GM21515 (cell line): ENCODE data around the gene SMPD3.

Experiments used
- ATAC-seq: cut with Tn5 transposase; IDR thresholded peaks from one replicate; pipeline ENCODE4 v1.9.1; 2021; ENCODE audit not compliant: unreplicated experiment

Gene SMPD3

GRCh38 chr16:68371706-68372380 lies 76.5 kb downstream of the SMPD3 start:
- no peak for ATAC-seq

GRCh38 chr16:68371276-68371651 lies 77.0 kb downstream of the SMPD3 start:
- ATAC-seq: no peak

DNA sequence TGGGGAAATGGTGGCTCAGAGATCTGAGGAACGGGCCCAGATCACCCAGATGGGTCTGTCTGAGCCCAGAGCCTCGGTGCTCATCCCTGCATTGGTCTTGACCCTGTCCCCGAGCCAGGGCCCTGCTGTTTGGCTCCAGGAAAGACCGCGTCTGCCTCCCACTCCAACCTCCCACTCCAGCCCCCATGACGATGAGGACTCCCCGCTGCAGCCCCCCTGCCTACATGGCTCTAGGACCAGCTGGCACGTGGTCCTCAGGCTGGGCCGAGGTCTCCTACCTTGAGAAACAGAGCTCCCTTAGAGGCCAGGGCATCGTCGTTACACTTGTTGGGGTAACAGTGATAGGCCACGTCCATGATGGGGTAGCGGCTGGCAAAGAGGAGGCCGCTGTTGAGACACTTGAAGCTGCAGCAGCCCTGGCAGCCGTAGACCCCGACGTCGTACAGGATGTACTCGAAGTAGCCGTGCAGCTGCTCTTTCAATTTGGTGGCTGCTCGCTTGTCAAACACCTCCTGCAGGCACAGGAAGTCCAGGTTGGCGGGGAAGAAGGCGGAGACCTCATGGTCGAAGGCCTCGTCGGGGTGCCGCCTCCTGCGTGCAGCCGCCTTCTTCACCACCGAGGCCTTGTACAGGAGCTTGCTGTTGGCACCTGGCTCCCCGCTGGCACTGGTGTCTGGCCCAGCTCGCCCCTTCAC lies 77.6 kb downstream of the SMPD3 start:
- ATAC-seq: no peak

DNA sequence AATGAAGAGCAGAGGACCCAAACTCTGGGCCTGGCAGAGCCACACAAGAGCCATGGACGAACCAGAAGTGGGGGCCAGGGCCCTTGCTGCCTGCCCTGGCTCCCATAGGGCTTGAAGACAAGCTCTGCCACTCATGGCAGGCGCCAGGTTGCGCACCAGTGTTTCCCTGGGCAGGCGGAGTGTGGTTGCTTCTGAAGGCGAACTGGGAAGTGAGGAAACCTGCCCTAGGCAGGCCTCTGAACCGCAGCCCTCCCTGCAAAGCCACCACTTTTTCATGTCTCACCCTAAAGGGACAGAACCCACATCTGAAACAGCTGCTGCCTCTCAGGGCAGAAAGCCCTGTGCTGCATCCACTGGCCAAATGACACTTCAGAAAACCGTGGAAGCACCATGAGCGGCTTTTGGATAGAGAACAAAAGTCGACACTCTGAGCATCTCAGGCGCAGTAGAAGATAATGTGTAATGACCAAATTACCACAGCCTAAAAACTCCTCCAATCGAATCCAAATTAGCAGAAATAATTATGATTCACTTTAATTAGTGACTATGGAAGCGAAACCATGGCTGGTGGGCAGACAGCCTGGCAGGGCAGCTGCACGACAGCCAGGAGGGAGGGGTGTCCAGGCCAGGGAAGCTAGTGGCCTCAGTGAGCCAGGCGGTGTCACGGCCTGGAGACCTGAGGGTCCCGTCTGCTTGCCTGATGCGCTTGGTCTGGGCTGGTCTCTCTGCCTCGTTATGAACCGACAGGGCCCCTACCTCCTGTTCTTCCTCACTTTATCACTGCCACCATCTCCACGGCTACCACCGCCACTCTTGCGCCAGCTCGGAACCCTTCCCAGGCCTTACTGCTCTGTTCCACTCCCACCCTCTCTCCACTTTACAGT lies 78.4 kb downstream of the SMPD3 start:
- no peak for ATAC-seq

DNA sequence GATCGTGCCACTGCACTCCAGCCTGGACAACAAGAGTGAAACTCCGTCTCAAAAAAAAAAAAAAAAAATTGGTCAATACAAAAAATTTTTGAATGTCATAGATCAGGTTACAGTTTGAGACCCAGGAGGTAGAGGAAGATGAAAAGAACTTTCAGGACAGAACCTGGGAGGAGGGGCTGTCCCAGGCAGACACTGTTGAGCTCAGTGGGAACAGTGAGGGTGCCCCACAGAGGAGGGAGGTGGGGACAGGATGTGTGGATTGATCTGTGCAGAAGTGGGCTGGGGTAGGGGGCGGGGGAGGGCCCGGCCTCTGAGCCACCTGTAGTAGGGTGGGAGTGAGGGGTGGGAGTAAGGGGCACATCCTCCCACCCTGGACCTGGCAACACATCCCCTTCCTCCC lies 79.1 kb downstream of the SMPD3 start:
- ATAC-seq: no peak

DNA sequence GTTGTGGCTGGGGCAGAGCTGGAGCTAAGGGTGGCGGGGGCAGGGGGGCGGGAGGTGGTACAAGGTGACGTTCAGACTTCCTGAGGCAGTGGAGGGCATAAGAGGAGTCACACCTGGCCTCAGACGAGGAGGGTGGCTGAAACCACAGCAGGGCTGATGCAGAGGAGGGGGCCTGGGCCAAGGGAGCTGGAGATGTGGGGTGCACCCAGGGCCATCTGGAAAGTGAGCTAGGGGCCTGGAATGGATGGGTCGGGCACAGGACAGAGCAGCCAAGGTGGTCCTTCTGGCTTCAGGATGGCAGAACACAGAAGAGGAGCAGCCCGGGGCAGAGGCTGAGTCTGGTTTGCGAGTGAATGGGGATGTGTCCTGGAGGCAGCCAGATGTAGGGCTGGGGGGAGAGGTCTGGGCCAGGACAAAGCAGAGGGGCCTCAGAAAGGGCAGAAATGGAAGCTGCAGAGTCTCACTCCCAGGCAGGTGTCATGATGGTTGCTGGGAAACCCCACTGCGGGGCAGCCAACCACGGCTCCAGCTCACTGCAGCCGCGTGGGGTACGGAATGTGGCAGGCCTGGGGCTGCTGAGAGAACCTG lies 79.9 kb downstream of the SMPD3 start:
- ATAC-seq: peak; percentile 44

DNA sequence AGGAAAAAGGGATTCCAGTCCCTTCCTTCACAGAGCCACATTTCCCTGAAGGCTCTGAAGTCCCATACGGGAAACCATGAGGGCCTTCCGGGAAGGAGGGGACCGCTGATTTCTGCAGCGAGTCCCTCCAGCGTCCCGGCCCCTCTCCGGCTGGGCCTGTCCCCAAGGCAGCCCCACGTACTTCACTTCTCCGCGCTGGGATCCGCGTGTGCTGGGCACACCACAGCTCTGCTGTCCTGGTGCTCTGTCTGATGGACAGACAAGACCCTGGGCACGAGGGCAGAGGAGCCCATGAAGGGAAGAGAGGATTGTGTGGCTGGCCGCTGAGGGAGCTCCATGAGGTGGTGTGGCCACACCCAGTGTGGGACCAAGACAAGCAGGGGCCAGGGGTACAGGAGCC lies 80.4 kb downstream of the SMPD3 start:
- no peak for ATAC-seq

- no peak for ATAC-seq
Measured at GRCh38 chr16:68367440-68367839, 80.9 kb downstream of the SMPD3 start.

DNA sequence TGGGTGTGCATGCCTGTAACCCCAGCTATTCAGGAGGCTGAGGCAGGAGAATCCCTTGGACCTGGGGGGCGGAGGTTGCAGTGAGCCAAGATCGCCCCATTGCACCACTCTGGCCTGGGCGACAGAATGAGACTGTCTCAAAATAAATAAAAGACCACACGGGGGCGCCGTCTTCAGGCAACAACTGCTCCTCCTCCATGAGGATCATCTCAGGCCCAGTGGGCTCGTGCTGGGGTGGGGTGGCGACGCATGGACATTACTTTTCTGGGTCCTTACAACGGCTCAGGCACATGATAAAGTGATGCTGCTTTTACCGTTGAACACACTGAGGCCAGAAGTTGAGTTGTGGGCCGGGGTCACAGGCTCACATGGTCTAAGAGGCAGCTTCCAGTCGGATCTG lies 81.3 kb downstream of the SMPD3 start:
- ATAC-seq: no peak

DNA sequence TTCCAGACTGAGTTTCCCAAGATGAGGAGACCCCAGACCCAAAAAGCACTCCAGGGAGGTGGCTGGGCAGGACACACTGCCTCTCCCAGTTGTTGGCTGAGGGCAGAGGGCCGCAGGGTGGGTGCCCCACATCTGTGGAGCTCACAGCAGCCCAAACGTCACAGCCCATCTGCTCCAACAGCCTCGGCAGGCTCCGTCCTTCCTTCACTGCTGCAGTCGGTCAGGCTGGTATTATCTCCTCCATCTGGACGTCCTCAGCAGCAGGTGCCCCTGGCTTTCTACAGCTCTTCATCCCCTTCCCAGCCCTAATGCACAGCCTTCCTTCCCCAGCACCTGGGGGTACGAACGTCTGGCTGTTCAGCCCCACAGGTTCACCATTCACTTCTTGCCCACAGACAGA lies 82.2 kb downstream of the SMPD3 start:
- ATAC-seq: no peak

GRCh38 chr16:68365167-68365817 lies 83.0 kb downstream of the SMPD3 start:
- no peak for ATAC-seq

DNA sequence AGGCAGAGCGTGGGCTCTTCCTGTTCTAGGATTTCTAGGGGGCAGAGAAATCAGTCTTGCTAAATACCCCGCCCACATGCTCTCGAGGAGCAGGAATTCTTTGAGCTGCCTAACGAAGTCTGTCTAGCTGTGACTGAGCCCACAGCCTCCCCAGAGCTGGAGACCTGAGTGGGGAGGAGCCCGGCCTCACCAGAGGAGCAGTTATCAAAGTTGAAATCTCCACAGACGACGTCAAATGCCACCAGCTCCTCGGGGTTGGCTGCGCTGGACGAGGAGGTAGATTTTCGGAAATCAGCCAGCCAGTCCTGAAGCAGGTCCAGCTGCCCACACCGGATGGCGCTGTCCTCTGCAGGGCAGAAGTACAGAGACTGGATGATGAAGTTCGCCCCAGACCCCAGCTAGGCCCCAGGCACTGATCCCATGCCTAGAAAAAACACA lies 83.7 kb downstream of the SMPD3 start:
- ATAC-seq: no peak

DNA sequence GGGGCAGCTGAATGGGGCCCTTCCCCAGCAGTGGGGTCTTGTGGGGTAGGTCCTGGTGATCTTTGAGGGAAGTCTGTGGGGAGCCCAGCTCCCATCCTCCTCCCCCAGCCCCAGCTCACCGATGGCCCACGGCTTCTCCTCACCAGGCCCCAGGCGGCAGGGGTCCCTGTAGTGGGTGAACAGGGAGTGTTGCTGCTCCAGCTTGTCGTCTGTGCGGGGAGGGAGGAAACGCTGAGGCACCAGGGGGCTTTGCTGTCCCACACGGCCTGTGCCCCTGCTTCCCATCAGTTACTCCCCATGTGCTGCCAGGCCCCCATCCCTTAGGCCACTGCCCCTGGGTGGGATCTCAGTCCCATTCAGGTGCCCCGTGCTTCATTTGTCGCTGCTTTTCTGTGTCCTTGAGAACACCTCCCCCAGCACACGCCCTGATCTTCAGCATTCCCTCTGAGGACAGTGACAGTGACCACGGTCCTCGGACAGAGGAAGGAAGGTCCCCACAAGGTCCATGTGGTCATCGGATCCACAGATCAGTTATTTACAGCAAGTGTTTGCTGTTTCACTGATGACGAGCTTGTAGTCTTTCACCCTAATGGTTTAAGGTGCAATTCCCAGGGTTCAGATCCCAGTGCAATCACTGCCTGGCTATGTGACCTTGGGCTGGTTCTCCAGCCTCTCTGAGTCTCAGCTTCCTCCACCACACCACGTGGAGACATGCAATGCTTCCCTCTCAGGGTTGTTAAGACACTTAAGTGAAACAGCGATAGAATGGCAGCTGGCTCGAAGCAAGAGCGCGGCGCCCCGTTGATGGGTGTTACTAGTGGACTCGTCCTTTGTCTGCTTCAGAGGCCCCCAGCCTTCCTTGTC lies 84.4 kb downstream of the SMPD3 start:
- ATAC-seq: no peak

GRCh38 chr16:68362947-68363657 lies 85.2 kb downstream of the SMPD3 start:
- ATAC-seq: no peak

GRCh38 chr16:68362262-68362913 lies 85.9 kb downstream of the SMPD3 start:
- ATAC-seq: no peak

- no peak for ATAC-seq
Measured at GRCh38 chr16:68361485-68361884, 86.8 kb downstream of the SMPD3 start.

GRCh38 chr16:68360956-68361355 lies 87.4 kb downstream of the SMPD3 start:
- no peak for ATAC-seq

DNA sequence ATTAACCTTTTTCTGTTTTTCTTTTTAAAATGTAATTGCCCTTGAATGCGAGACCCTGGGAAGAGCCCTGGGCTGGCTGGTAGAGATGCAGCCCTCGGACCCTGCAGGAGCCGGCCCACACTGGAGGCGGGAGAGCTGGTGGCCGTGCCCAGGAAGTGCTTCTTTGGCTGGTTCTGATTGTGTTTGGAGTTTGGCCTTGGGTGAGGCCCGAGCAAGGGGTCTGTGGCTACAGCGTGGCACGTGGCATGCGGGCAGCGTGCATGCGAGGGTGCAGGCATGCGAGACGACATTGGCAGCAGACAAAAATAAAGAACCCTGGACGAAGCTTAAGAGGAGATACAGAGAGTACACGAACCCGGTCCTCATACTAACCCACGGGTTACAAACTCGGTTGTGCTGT lies 87.8 kb downstream of the SMPD3 start:
- no peak for ATAC-seq
